ENCODE measurements around the gene IL18.

The IL18 gene

DNA sequence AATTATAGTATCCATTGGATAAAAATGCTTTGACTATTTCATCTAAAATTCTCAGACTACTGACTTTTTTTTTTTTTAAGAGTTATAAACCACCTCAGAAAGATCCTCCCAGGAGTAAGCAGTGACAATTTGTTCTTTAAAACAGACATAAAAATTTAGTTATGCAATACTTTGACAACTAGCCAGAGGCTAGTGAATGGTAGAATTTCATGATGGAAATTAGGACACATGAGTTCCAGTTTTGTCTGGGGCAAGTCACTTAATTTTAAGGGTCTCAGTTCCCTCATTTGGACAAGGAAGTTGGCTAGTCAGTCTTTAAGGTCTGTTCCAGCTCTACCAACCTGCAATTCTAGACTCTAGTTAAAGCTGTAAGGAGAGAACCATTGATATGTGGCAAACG is 2.9 kb downstream of the IL18 start:
- TF ChIP-seq CTCF (IDR thresholded peaks at IDR 0.05; ENCODE audit: insufficient read depth, low read length, poor library complexity, severe bottlenecking) (no peak), EZH2phosphoT487 (conservative IDR thresholded peaks at IDR 0.05; ENCODE audit: low read length) (no peak)
- Histone ChIP-seq H3K4me3 (ENCODE audit: insufficient read depth, low read length, poor library complexity, severe bottlenecking) (no peak overlapping the region), H3K27me3 (ENCODE audit: low read length) (no peaks in the 10 kb centered on the region), H3K9me2 (replicated peaks; ENCODE audit: insufficient read depth, low read length) (no peaks in the 10 kb centered on the region), H3K79me2 (ENCODE audit: insufficient read depth, low read length) (no peaks in the 10 kb centered on the region), H2AFZ (ENCODE audit: low read depth, low read length, severe bottlenecking) (no peak overlapping the region), H3K36me3 (ENCODE audit: low read length) (no peaks in the 10 kb centered on the region), H3F3A (ENCODE audit: insufficient read depth) (no peaks in the 10 kb centered on the region), H3K9ac (ENCODE audit: low read length) (no peak overlapping the region), H4K20me1 (ENCODE audit: low read depth, low read length) (no peaks in the 10 kb centered on the region), H3K9me3 (ENCODE audit: insufficient read depth, low read length) (no peaks in the 10 kb centered on the region), H3K27ac (ENCODE audit: low read depth, low read length) (no peak overlapping the region), H3K4me2 (ENCODE audit: low read depth, low read length, poor library complexity, severe bottlenecking) (no peak overlapping the region)

GRCh38 chr11:112160091-112160848 is 3.6 kb downstream of the IL18 start:
- Histone ChIP-seq H4K20me1 (ENCODE audit: low read depth, low read length) (no peaks in the 10 kb centered on the region), H3K27ac (ENCODE audit: low read depth, low read length) (no peak overlapping the region), H3K9me2 (replicated peaks; ENCODE audit: insufficient read depth, low read length) (no peaks in the 10 kb centered on the region), H3K79me2 (ENCODE audit: insufficient read depth, low read length) (no peaks in the 10 kb centered on the region), H3K9me3 (ENCODE audit: insufficient read depth, low read length) (no peaks in the 10 kb centered on the region), H3F3A (ENCODE audit: insufficient read depth) (no peaks in the 10 kb centered on the region), H2AFZ (ENCODE audit: low read depth, low read length, severe bottlenecking) (no peak overlapping the region), H3K4me3 (ENCODE audit: insufficient read depth, low read length, poor library complexity, severe bottlenecking) (no peak overlapping the region), H3K27me3 (ENCODE audit: low read length) (no peaks in the 10 kb centered on the region), H3K9ac (ENCODE audit: low read length) (no peak overlapping the region), H3K36me3 (ENCODE audit: low read length) (no peaks in the 10 kb centered on the region), H3K4me2 (ENCODE audit: low read depth, low read length, poor library complexity, severe bottlenecking) (no peak overlapping the region)
- TF ChIP-seq EZH2phosphoT487 (conservative IDR thresholded peaks at IDR 0.05; ENCODE audit: low read length) (no peak), CTCF (IDR thresholded peaks at IDR 0.05; ENCODE audit: insufficient read depth, low read length, poor library complexity, severe bottlenecking) (no peak)

- Histone ChIP-seq H3K36me3 (ENCODE audit: low read length) (no peaks in the 10 kb centered on the region), H3K79me2 (ENCODE audit: insufficient read depth, low read length) (no peaks in the 10 kb centered on the region), H3K9ac (ENCODE audit: low read length) (no peak overlapping the region), H4K20me1 (ENCODE audit: low read depth, low read length) (no peaks in the 10 kb centered on the region), H3K9me2 (replicated peaks; ENCODE audit: insufficient read depth, low read length) (no peaks in the 10 kb centered on the region), H3K27ac (ENCODE audit: low read depth, low read length) (no peak overlapping the region), H3K27me3 (ENCODE audit: low read length) (no peaks in the 10 kb centered on the region), H3K4me2 (ENCODE audit: low read depth, low read length, poor library complexity, severe bottlenecking) (no peak overlapping the region), H3F3A (ENCODE audit: insufficient read depth) (no peaks in the 10 kb centered on the region), H3K9me3 (ENCODE audit: insufficient read depth, low read length) (no peaks in the 10 kb centered on the region), H2AFZ (ENCODE audit: low read depth, low read length, severe bottlenecking) (no peak overlapping the region), H3K4me3 (ENCODE audit: insufficient read depth, low read length, poor library complexity, severe bottlenecking) (no peak overlapping the region)
- TF ChIP-seq EZH2phosphoT487 (conservative IDR thresholded peaks at IDR 0.05; ENCODE audit: low read length) (no peak), CTCF (IDR thresholded peaks at IDR 0.05; ENCODE audit: insufficient read depth, low read length, poor library complexity, severe bottlenecking) (no peak)
Observed at GRCh38 chr11:112159098-112160065, 4.5 kb downstream of the IL18 start.
